Measurements from ENCODE around the gene SORCS2.

DNA sequence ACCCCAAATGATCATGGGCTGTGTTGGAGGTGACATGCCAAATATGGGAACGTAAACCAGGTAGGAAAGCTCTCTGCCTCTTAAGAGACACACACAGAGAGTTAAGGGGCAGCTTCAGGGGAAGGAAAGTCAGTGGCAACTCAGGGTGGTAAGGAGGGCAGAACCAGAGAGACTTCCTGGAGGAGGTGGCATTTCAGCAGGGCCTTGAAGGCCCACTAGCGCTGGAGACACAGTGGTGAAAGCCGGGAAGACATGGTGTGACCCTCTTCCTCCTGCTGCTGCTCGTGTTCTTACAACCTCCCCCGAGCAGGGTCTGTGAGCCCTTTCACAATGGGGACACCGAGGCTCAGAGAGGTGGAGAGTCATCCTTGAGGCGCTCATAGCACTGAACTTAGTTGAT lies 68.2 kb downstream of the SORCS2 start:
- TF ChIP-seq, protein P1, sequence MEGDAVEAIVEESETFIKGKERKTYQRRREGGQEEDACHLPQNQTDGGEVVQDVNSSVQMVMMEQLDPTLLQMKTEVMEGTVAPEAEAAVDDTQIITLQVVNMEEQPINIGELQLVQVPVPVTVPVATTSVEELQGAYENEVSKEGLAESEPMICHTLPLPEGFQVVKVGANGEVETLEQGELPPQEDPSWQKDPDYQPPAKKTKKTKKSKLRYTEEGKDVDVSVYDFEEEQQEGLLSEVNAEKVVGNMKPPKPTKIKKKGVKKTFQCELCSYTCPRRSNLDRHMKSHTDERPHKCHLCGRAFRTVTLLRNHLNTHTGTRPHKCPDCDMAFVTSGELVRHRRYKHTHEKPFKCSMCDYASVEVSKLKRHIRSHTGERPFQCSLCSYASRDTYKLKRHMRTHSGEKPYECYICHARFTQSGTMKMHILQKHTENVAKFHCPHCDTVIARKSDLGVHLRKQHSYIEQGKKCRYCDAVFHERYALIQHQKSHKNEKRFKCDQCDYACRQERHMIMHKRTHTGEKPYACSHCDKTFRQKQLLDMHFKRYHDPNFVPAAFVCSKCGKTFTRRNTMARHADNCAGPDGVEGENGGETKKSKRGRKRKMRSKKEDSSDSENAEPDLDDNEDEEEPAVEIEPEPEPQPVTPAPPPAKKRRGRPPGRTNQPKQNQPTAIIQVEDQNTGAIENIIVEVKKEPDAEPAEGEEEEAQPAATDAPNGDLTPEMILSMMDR (IDR thresholded peaks at IDR 0.05), result no peak
- TF ChIP-seq EZH2 (IDR thresholded peaks at IDR 0.05; ENCODE audit: borderline replicate concordance, insufficient read depth, low read depth, low read length, poor library complexity, severe bottlenecking), result no peak
